ENCODE data around the gene SMC3.

SMC3 gene

GRCh38 chr10:110534571-110534970 lies 32.9 kb upstream of the SMC3 start:
- Mint-ChIP-seq H3K36me3 (no peaks in the 10 kb centered on the region), H3K4me3 (peak overlapping the region; percentile 8), H3K27me3 (no peaks in the 10 kb centered on the region), H3K4me1 (peaks cover 42% of the 10 kb centered on the region), H3K9me3 (no peaks in the 10 kb centered on the region), H3K27ac (peak overlapping the region; percentile 85)

GRCh38 chr10:110535958-110536891 lies 31.3 kb upstream of the SMC3 start:
- Mint-ChIP-seq H3K27ac (peak overlapping the region; percentile 83), H3K27me3 (no peaks in the 10 kb centered on the region), H3K9me3 (no peaks in the 10 kb centered on the region), H3K4me1 (peaks cover 37% of the 10 kb centered on the region), H3K36me3 (no peaks in the 10 kb centered on the region), H3K4me3 (peak overlapping the region; percentile 58)

- Mint-ChIP-seq H3K9me3 (no peaks in the 10 kb centered on the region), H3K36me3 (no peaks in the 10 kb centered on the region), H3K27ac (no peak overlapping the region), H3K4me1 (peaks cover 33% of the 10 kb centered on the region), H3K4me3 (no peak overlapping the region), H3K27me3 (no peaks in the 10 kb centered on the region)
Measured at GRCh38 chr10:110539091-110539490, 28.4 kb upstream of the SMC3 start.

- peak overlapping the region; percentile 66 for H3K27ac Mint-ChIP-seq
- H3K36me3 Mint-ChIP-seq: no peaks in the 10 kb centered on the region
- peaks cover 24% of the 10 kb centered on the region for H3K4me1 Mint-ChIP-seq
- no peak overlapping the region for H3K4me3 Mint-ChIP-seq
- H3K27me3 Mint-ChIP-seq: no peaks in the 10 kb centered on the region
- H3K9me3 Mint-ChIP-seq: no peaks in the 10 kb centered on the region
Measured at GRCh38 chr10:110540031-110540430, 27.5 kb upstream of the SMC3 start.

GRCh38 chr10:110544958-110545537 lies 22.4 kb upstream of the SMC3 start:
- Mint-ChIP-seq H3K27ac (no peak overlapping the region), H3K27me3 (peaks cover 1% of the 10 kb centered on the region), H3K4me3 (no peak overlapping the region), H3K4me1 (peaks cover 13% of the 10 kb centered on the region), H3K36me3 (no peaks in the 10 kb centered on the region), H3K9me3 (no peaks in the 10 kb centered on the region)

GRCh38 chr10:110546077-110546476 lies 21.4 kb upstream of the SMC3 start:
- Mint-ChIP-seq H3K27me3 (peaks cover 3% of the 10 kb centered on the region), H3K36me3 (no peaks in the 10 kb centered on the region), H3K9me3 (no peaks in the 10 kb centered on the region), H3K4me1 (peaks cover 11% of the 10 kb centered on the region), H3K27ac (no peak overlapping the region), H3K4me3 (no peak overlapping the region)

GRCh38 chr10:110546499-110547110 lies 20.9 kb upstream of the SMC3 start:
- no peak overlapping the region for H3K27ac Mint-ChIP-seq
- no peaks in the 10 kb centered on the region for H3K9me3 Mint-ChIP-seq
- H3K27me3 Mint-ChIP-seq: peaks cover 3% of the 10 kb centered on the region
- H3K4me1 Mint-ChIP-seq: peaks cover 11% of the 10 kb centered on the region
- no peaks in the 10 kb centered on the region for H3K36me3 Mint-ChIP-seq
- no peak overlapping the region for H3K4me3 Mint-ChIP-seq

- Mint-ChIP-seq H3K27ac (peak overlapping the region; percentile 53), H3K27me3 (peaks cover 3% of the 10 kb centered on the region), H3K4me3 (no peak overlapping the region), H3K36me3 (no peaks in the 10 kb centered on the region), H3K4me1 (peaks cover 11% of the 10 kb centered on the region), H3K9me3 (no peaks in the 10 kb centered on the region)
Measured at GRCh38 chr10:110547139-110547761, 20.2 kb upstream of the SMC3 start.

- peaks cover 11% of the 10 kb centered on the region for H3K4me1 Mint-ChIP-seq
- no peak overlapping the region for H3K4me3 Mint-ChIP-seq
- H3K27ac Mint-ChIP-seq: no peak overlapping the region
- H3K9me3 Mint-ChIP-seq: no peaks in the 10 kb centered on the region
- H3K27me3 Mint-ChIP-seq: peaks cover 3% of the 10 kb centered on the region
- H3K36me3 Mint-ChIP-seq: no peaks in the 10 kb centered on the region
Measured at GRCh38 chr10:110548002-110548401, 19.5 kb upstream of the SMC3 start.

GRCh38 chr10:110549211-110549610 lies 18.3 kb upstream of the SMC3 start:
- H3K4me1 Mint-ChIP-seq: peaks cover 11% of the 10 kb centered on the region
- no peak overlapping the region for H3K27ac Mint-ChIP-seq
- no peaks in the 10 kb centered on the region for H3K36me3 Mint-ChIP-seq
- no peak overlapping the region for H3K4me3 Mint-ChIP-seq
- peaks cover 3% of the 10 kb centered on the region for H3K27me3 Mint-ChIP-seq
- H3K9me3 Mint-ChIP-seq: no peaks in the 10 kb centered on the region

GRCh38 chr10:110553905-110554304 lies 13.6 kb upstream of the SMC3 start:
- Mint-ChIP-seq H3K9me3 (no peaks in the 10 kb centered on the region), H3K4me1 (peaks cover 6% of the 10 kb centered on the region), H3K4me3 (no peak overlapping the region), H3K36me3 (no peaks in the 10 kb centered on the region), H3K27me3 (peaks cover 5% of the 10 kb centered on the region), H3K27ac (no peak overlapping the region)

GRCh38 chr10:110556296-110556695 lies 11.2 kb upstream of the SMC3 start:
- Mint-ChIP-seq H3K36me3 (no peaks in the 10 kb centered on the region), H3K27me3 (peaks cover 2% of the 10 kb centered on the region), H3K9me3 (no peaks in the 10 kb centered on the region), H3K4me3 (no peak overlapping the region), H3K4me1 (peaks cover 6% of the 10 kb centered on the region), H3K27ac (no peak overlapping the region)

- Mint-ChIP-seq H3K27ac (peak overlapping the region; percentile 66), H3K4me3 (no peak overlapping the region), H3K36me3 (no peaks in the 10 kb centered on the region), H3K9me3 (no peaks in the 10 kb centered on the region), H3K27me3 (peaks cover 3% of the 10 kb centered on the region), H3K4me1 (peaks cover 6% of the 10 kb centered on the region)
Measured at GRCh38 chr10:110556969-110557601, 10.4 kb upstream of the SMC3 start.

GRCh38 chr10:110558041-110558440 lies 9.5 kb upstream of the SMC3 start:
- H3K9me3 Mint-ChIP-seq: no peaks in the 10 kb centered on the region

GRCh38 chr10:110560012-110560411 lies 7.5 kb upstream of the SMC3 start:
- no peak overlapping the region for H3K27ac Mint-ChIP-seq
- H3K4me3 Mint-ChIP-seq: no peak overlapping the region
- peaks cover 8% of the 10 kb centered on the region for H3K27me3 Mint-ChIP-seq

More at GRCh38 chr10:110558041-110558440, 9.5 kb upstream of the SMC3 start:
- Mint-ChIP-seq H3K36me3 (no peaks in the 10 kb centered on the region), H3K27me3 (peaks cover 3% of the 10 kb centered on the region), H3K4me3 (no peak overlapping the region), H3K4me1 (peaks cover 6% of the 10 kb centered on the region), H3K27ac (no peak overlapping the region)

More at GRCh38 chr10:110560012-110560411, 7.5 kb upstream of the SMC3 start:
- Mint-ChIP-seq H3K36me3 (no peaks in the 10 kb centered on the region), H3K9me3 (no peaks in the 10 kb centered on the region), H3K4me1 (peaks cover 6% of the 10 kb centered on the region)
